Keratinocyte (primary cell): Measurements from ENCODE around the gene NYAP2. TPM values are rescaled to one million over a fixed set of nuclear protein-coding genes. Genes with fewer than 3 reads are reported as not detected.

ENCODE experiments used
- DNase-seq: peaks from one replicate; pipeline ENCODE4 v3.0.0-alpha.2; 2011; ENCODE audit warnings: low read depth, missing footprints, low spot score
- FAIRE-seq: peaks from 2 replicates; lab custom pipeline; 2011; peaks lifted over from hg19 to GRCh38; lab: Jason Lieb, UNC
- H2AFZ ChIP-seq: 2 replicates; pipeline ENCODE4 v1.6.0; 2012; ENCODE audit warnings: low read length, control low read depth, inconsistent platforms; ENCODE audit not compliant: control insufficient read depth
- H3K27ac ChIP-seq: 2 replicates; pipeline ENCODE4 v1.5.1; 2011; ENCODE audit warnings: low read length; ENCODE audit not compliant: control insufficient read depth, insufficient read depth
- H3K27me3 ChIP-seq: 3 replicates; pipeline ENCODE4 v1.6.0; 2011; ENCODE audit warnings: low read length; ENCODE audit not compliant: control insufficient read depth, insufficient read depth; ENCODE audit errors: extremely low read depth
- H3K36me3 ChIP-seq, 2 experiments: 2 replicates in 1 of 2; 3 replicates in 1 of 2; pipeline ENCODE4 v1.5.1; 2011; ENCODE audit warnings: low read length in 2 of 2, mild to moderate bottlenecking in 1 of 2; ENCODE audit not compliant: control insufficient read depth in 2 of 2, insufficient read depth in 2 of 2; ENCODE audit errors: extremely low read depth in 1 of 2
- H3K4me1 ChIP-seq: 3 replicates; pipeline ENCODE4 v1.5.1; 2011; ENCODE audit warnings: low read length; ENCODE audit not compliant: control insufficient read depth, insufficient read depth; ENCODE audit errors: extremely low read depth
- H3K4me2 ChIP-seq: 3 replicates; pipeline ENCODE4 v1.6.0; 2011; ENCODE audit warnings: low read depth, low read length; ENCODE audit not compliant: control insufficient read depth, insufficient read depth; ENCODE audit errors: extremely low read depth
- H3K4me3 ChIP-seq, 3 experiments: fragments of 200-600 bp in 1 of 3; sonication (generic) in 1 of 3; 2 replicates in 2 of 3; 3 replicates in 1 of 3; pipeline ENCODE4 v1.5.1; 2011 to 2016; ENCODE audit warnings: low read length in 3 of 3, mild to moderate bottlenecking in 3 of 3, control low read depth in 2 of 3, inconsistent platforms in 1 of 3, low read depth in 1 of 3, mixed read lengths in 1 of 3, mixed run types in 1 of 3, moderate library complexity in 1 of 3; ENCODE audit not compliant: control insufficient read depth in 2 of 3, insufficient read depth in 2 of 3; ENCODE audit errors: extremely low read depth in 1 of 3
- H3K79me2 ChIP-seq: 2 replicates; pipeline ENCODE4 v1.6.0; 2012; ENCODE audit warnings: low read length; ENCODE audit not compliant: control insufficient read depth, insufficient read depth
- H3K9ac ChIP-seq: 3 replicates; pipeline ENCODE4 v1.6.0; 2011; ENCODE audit warnings: low read length; ENCODE audit not compliant: control insufficient read depth, insufficient read depth; ENCODE audit errors: extremely low read depth
- H3K9me1 ChIP-seq: 3 replicates; pipeline ENCODE4 v1.6.0; 2011; ENCODE audit warnings: low read length; ENCODE audit not compliant: control insufficient read depth, insufficient read depth; ENCODE audit errors: extremely low read depth
- H3K9me3 ChIP-seq: 2 replicates; pipeline ENCODE4 v1.5.1; 2012; ENCODE audit warnings: low read depth, low read length; ENCODE audit not compliant: control insufficient read depth
- H4K20me1 ChIP-seq: 3 replicates; pipeline ENCODE4 v1.6.0; 2011; ENCODE audit warnings: low read length; ENCODE audit not compliant: control insufficient read depth, insufficient read depth; ENCODE audit errors: extremely low read depth
- CTCF ChIP-seq, 3 experiments: IDR thresholded peaks in 1 of 3; conservative IDR thresholded peaks in 1 of 3; optimal IDR thresholded peaks in 1 of 3; 2 replicates in 2 of 3; 3 replicates in 1 of 3; pipeline versions ENCODE3 to v1.5.1; 2011; ENCODE audit warnings: low read length in 3 of 3, mild to moderate bottlenecking in 3 of 3, moderate library complexity in 2 of 3, control low read depth in 1 of 3, inconsistent platforms in 1 of 3; ENCODE audit not compliant: insufficient read depth in 2 of 3; ENCODE audit errors: extremely low read depth in 1 of 3
- EZH2 ChIP-seq: IDR thresholded peaks from one replicate; pipeline ENCODE4 v1.6.1; 2012; ENCODE audit warnings: inconsistent platforms, mild to moderate bottlenecking, low read length, moderate library complexity
- dilution Hi-C: fragments of 300-500 bp; cut with MboI; formaldehyde crosslinking; loops from one replicate; pipeline ENCODE4 v1.7.0; 2020; ENCODE audit warnings: low sequenced_read_pairs; ENCODE audit not compliant: extremely low pct_ligation_motif_present
- polyA plus RNA-seq, 5 experiments: library from polyadenylated mRNA; depleted of rRNA in 3 of 5; stranded (reverse) in 3 of 5; stranded (forward) in 1 of 5; unstranded in 1 of 5; fragments of >200 nt; gene quantifications; 1 replicate in 1 of 5; 2 replicates in 3 of 5; 3 replicates in 1 of 5; pipeline versions ENCODE4 v1.2.1 to v1.2.3, GENCODE V29; 2011 to 2012; ENCODE audit warnings: missing spikeins in 2 of 5, low read depth in 1 of 5, low replicate concordance in 1 of 5

The NYAP2 gene
- polyA plus RNA-seq, 1 donor (not counting 4 experiments of a cell fraction or from before 2014, with no cell fraction given) = not detected

- Histone ChIP-seq H3K4me3 (no peak overlapping the region), H4K20me1 (no peaks in the 10 kb centered on the region), H3K9me1 (no peaks in the 10 kb centered on the region), H3K9ac (no peak overlapping the region), H3K36me3 (no peaks in the 10 kb centered on the region), H3K4me1 (no peaks in the 10 kb centered on the region), H3K4me2 (no peak overlapping the region), H3K79me2 (no peaks in the 10 kb centered on the region), H3K9me3 (no peaks in the 10 kb centered on the region), H2AFZ (no peak overlapping the region), H3K27me3 (no peaks in the 10 kb centered on the region), H3K27ac (no peak overlapping the region)
- no peak for TF ChIP-seq CTCF (optimal IDR thresholded peaks at IDR 0.05 in 1 of 3, IDR thresholded peaks at IDR 0.05 in 1 of 3, conservative IDR thresholded peaks at IDR 0.05 in 1 of 3; ENCODE audit: extremely low read depth in 1 of 3, insufficient read depth in 2 of 3, low read length in 3 of 3)
- FAIRE-seq = no peak
- dilution Hi-C loops = no loop called here
- DNase-seq = no peak
Observed at GRCh38 chr2:225413786-225414185, 14.3 kb downstream of the NYAP2 start.

DNA sequence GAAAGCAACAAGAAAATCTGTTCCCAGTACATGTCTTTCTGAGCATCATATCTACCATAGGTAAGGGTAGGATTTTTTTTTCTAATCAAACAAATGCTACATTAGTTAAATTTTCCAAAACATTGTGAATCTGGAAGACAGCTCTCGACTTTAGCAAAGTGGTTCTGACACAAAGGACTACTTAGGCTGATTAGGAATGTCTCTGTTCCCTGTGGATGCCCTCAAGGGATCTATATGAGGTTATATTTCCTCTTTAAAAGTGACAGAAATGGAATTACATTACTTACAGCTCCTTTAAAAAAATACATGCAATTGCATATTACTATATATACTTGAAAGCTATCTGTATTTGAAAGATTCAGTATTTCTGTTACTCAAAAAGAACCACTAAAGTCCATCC is 15.4 kb downstream of the NYAP2 start:
- H3K27ac ChIP-seq = no peak overlapping the region
- H3K4me3 ChIP-seq = no peak overlapping the region
- no peaks in the 10 kb centered on the region for H3K4me1 ChIP-seq
- no peak overlapping the region for H3K9ac ChIP-seq
- no peaks in the 10 kb centered on the region for H4K20me1 ChIP-seq
- no peaks in the 10 kb centered on the region for H3K9me1 ChIP-seq
- dilution Hi-C loops = no loop called here
- FAIRE-seq (no peak), DNase-seq (no peak)
- no peaks in the 10 kb centered on the region for H3K9me3 ChIP-seq
- H3K36me3 ChIP-seq = no peaks in the 10 kb centered on the region
- no peaks in the 10 kb centered on the region for H3K79me2 ChIP-seq
- H3K4me2 ChIP-seq = no peak overlapping the region
- no peaks in the 10 kb centered on the region for H3K27me3 ChIP-seq
- H2AFZ ChIP-seq = no peak overlapping the region
- TF ChIP-seq CTCF (optimal IDR thresholded peaks at IDR 0.05 in 1 of 3, IDR thresholded peaks at IDR 0.05 in 1 of 3, conservative IDR thresholded peaks at IDR 0.05 in 1 of 3; ENCODE audit: extremely low read depth in 1 of 3, insufficient read depth in 2 of 3, low read length in 3 of 3) (no peak), EZH2 (no peak)
